H1 (cell line): ENCODE measurements around the gene CDH22.

Source experiments
- CBX5 ChIP-seq: fragments of 300-800, 300-1000 bp; sonication (generic); IDR thresholded peaks from 2 replicates; pipeline ENCODE4 v1.7.1; 2016; ENCODE audit warnings: antibody characterized with exemption, low read length, low read depth
- CEBPB ChIP-seq: IDR thresholded peaks from 2 replicates; pipeline ENCODE4 v1.6.1; 2012; ENCODE audit warnings: low read depth, low read length
- CHD1 ChIP-seq: IDR thresholded peaks from 2 replicates; pipeline ENCODE4 v1.6.1; 2012; ENCODE audit warnings: low read depth, low read length, improper control_type of control experiment
- CTCF ChIP-seq, 3 experiments: IDR thresholded peaks; 1 replicate in 2 of 3; 2 replicates in 1 of 3; pipeline versions ENCODE4 v1.5.1 to v1.6.1; 2011; ENCODE audit warnings: low read length in 3 of 3, mild to moderate bottlenecking in 3 of 3, inconsistent platforms in 2 of 3, low read depth in 1 of 3, moderate library complexity in 1 of 3; ENCODE audit not compliant: insufficient read depth in 1 of 3; ENCODE audit errors: control extremely low read depth in 1 of 3
- MAX ChIP-seq: IDR thresholded peaks from 2 replicates; pipeline ENCODE4 v1.6.1; 2012; ENCODE audit warnings: inconsistent platforms
- POLR2A ChIP-seq, 2 experiments: IDR thresholded peaks; 1 replicate in 1 of 2; 2 replicates in 1 of 2; pipeline ENCODE4 v1.6.1; 2011; ENCODE audit warnings: low read depth in 2 of 2, low read length in 2 of 2, mild to moderate bottlenecking in 2 of 2; ENCODE audit errors: control extremely low read depth in 1 of 2
- POLR2AphosphoS5 ChIP-seq: IDR thresholded peaks from 2 replicates; pipeline ENCODE4 v1.6.1; 2011; ENCODE audit warnings: low read depth, low read length
- RNF2 ChIP-seq: fragments of 200-900, 300-1000 bp; sonication (generic); IDR thresholded peaks from 2 replicates; pipeline ENCODE4 v1.7.1; 2016; ENCODE audit warnings: borderline replicate concordance, low read depth, mild to moderate bottlenecking, antibody characterized with exemption, low read length; ENCODE audit not compliant: poor library complexity, severe bottlenecking; ENCODE audit errors: missing control alignments
- SIRT6 ChIP-seq: IDR thresholded peaks from one replicate; pipeline ENCODE4 v1.7.1; 2012; ENCODE audit warnings: low read length, inconsistent platforms
- SP4 ChIP-seq: IDR thresholded peaks from 2 replicates; pipeline ENCODE4 v1.6.1; 2012; ENCODE audit warnings: low read length, inconsistent platforms
- TCF12 ChIP-seq: IDR thresholded peaks from 2 replicates; pipeline ENCODE4 v1.6.1; 2011; ENCODE audit warnings: low read depth, mild to moderate bottlenecking, low read length
- TF ChIP-seq, protein P1 (sequence below): IDR thresholded peaks from 2 replicates; pipeline ENCODE4 v1.6.1; 2011; ENCODE audit warnings: low read length, improper control_type of control experiment

DNA sequence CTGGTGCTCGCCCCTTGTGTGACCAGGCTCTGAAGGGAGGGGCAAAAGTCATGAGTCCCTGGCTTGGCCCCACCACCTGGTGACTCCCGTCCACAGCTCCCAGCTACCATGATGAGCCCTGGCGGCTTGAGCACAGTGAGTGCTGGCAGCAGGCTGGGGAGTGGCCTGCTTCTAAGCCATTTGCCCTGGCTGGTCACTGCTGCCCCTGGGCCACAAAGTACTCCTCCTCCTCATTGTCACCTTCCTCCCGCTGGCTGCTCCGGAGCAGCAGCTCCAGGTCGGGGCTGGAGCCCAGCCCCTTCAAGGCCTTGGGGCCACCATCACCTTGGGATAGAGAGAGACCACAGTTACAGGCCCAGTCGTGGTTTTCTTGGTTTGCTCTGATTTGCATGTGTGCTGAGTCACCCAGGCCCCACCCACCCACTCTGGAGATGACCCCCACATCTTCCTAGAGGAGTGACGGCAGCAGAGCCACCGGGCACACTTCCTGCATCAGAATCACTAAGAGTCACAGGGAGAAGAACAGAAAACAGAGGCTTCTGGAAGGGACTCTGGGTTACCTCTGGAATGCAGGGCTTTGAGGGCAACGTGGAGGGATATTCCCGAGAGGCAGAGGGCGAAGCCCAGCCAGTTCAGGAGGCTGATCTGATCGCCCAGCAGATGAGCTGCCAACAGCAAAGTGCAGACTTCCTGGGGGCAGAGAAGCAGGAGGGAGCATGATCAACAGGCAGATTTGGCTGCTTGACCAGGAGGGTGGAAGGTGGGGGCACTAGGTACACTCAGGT lies 42.1 kb upstream of the CDH22 start:
- TF ChIP-seq CTCF (IDR thresholded peaks at IDR 0.05; ENCODE audit: control extremely low read depth in 1 of 3, insufficient read depth in 1 of 3, low read depth in 1 of 3, low read length in 3 of 3) (no peak), POLR2A (IDR thresholded peaks at IDR 0.05; ENCODE audit: control extremely low read depth in 1 of 2, low read depth in 2 of 2, low read length in 2 of 2) (no peak), SIRT6 (no peak), CHD1 (no peak), CEBPB (no peak), SP4 (no peak), CBX5 (no peak), POLR2AphosphoS5 (no peak), TCF12 (no peak), RNF2 (no peak), MAX (no peak)
- TF ChIP-seq, protein P1, sequence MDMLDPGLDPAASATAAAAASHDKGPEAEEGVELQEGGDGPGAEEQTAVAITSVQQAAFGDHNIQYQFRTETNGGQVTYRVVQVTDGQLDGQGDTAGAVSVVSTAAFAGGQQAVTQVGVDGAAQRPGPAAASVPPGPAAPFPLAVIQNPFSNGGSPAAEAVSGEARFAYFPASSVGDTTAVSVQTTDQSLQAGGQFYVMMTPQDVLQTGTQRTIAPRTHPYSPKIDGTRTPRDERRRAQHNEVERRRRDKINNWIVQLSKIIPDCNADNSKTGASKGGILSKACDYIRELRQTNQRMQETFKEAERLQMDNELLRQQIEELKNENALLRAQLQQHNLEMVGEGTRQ: no peak
